ENCODE results near the gene INTS14.
"Not testable (repeated sequence)": the region's sequence is repeated elsewhere in the genome, so short reads cannot be mapped to it uniquely, and the experiment has no call there.

DNA sequence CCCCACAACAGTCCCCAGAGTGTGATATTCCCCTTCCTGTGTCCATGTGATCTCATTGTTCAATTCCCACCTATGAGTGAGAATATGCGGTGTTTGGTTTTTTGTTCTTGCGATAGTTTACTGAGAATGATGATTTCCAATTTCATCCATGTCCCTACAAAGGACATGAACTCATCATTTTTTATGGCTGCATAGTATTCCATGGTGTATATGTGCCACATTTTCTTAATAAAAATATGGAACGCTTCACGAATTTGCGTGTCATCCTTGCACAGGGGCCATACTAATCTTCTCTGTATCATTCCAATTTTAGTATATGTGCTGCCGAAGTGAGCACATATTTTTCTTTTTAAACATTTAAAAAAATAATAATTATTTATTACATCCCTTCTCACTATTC lies 58.1 kb downstream of the INTS14 start:
- TF ChIP-seq, protein P1, sequence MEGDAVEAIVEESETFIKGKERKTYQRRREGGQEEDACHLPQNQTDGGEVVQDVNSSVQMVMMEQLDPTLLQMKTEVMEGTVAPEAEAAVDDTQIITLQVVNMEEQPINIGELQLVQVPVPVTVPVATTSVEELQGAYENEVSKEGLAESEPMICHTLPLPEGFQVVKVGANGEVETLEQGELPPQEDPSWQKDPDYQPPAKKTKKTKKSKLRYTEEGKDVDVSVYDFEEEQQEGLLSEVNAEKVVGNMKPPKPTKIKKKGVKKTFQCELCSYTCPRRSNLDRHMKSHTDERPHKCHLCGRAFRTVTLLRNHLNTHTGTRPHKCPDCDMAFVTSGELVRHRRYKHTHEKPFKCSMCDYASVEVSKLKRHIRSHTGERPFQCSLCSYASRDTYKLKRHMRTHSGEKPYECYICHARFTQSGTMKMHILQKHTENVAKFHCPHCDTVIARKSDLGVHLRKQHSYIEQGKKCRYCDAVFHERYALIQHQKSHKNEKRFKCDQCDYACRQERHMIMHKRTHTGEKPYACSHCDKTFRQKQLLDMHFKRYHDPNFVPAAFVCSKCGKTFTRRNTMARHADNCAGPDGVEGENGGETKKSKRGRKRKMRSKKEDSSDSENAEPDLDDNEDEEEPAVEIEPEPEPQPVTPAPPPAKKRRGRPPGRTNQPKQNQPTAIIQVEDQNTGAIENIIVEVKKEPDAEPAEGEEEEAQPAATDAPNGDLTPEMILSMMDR (conservative IDR thresholded peaks at IDR 0.05), result not testable (repeated sequence)
- TF ChIP-seq EZH2 (IDR thresholded peaks at IDR 0.05; ENCODE audit: low read depth), result not testable (repeated sequence)

All from PC-9 (cell line).